Nephron progenitor cell (in vitro differentiated cells): ENCODE data around the gene DOCK6.

Experiments used
- DNase-seq: peaks from one replicate; pipeline ENCODE4 v3.0.0; 2021
- H3K27ac Mint-ChIP-seq: 2 replicates; pipeline ENCODE4 v1.8.0; 2021; ENCODE audit warnings: mild to moderate bottlenecking, moderate library complexity, mixed read lengths
- H3K27me3 Mint-ChIP-seq: 2 replicates; pipeline ENCODE4 v1.8.0; 2021; ENCODE audit warnings: mild to moderate bottlenecking, low read depth, mixed read lengths; ENCODE audit not compliant: poor library complexity
- H3K36me3 Mint-ChIP-seq: 2 replicates; pipeline ENCODE4 v1.8.0; 2021; ENCODE audit warnings: low read depth, mixed read lengths
- H3K4me1 Mint-ChIP-seq: 2 replicates; pipeline ENCODE4 v1.8.0; 2021; ENCODE audit warnings: mixed read lengths
- H3K4me3 Mint-ChIP-seq: 2 replicates; pipeline ENCODE4 v1.8.0; 2021; ENCODE audit warnings: mild to moderate bottlenecking, moderate library complexity, mixed read lengths
- H3K9me3 Mint-ChIP-seq: 2 replicates; pipeline ENCODE4 v1.8.0; 2021; ENCODE audit warnings: mild to moderate bottlenecking, moderate library complexity, mixed read lengths
- CTCF ChIP-seq: fragments of 200-600 bp; sonication (generic); IDR thresholded peaks from 2 replicates; pipeline ENCODE4 v1.5.0; 2021; ENCODE audit warnings: antibody characterized with exemption

The DOCK6 gene

GRCh38 chr19:11196406-11197287 is 65.7 kb downstream of the DOCK6 start:
- H3K36me3 Mint-ChIP-seq: peaks cover 6% of the 10 kb centered on the region
- H3K9me3 Mint-ChIP-seq: no peaks in the 10 kb centered on the region
- H3K27ac Mint-ChIP-seq: no peak overlapping the region
- H3K4me1 Mint-ChIP-seq: peaks cover 11% of the 10 kb centered on the region
- peak; percentile 55 for DNase-seq
- peaks cover 7% of the 10 kb centered on the region for H3K27me3 Mint-ChIP-seq
- no peak for TF ChIP-seq CTCF
- H3K4me3 Mint-ChIP-seq: peak overlapping the region; percentile 90

- Mint-ChIP-seq H3K4me3 (peak overlapping the region; percentile 82), H3K4me1 (peaks cover 11% of the 10 kb centered on the region), H3K27ac (no peak overlapping the region), H3K36me3 (peaks cover 8% of the 10 kb centered on the region), H3K9me3 (no peaks in the 10 kb centered on the region), H3K27me3 (peaks cover 7% of the 10 kb centered on the region)
- DNase-seq: no peak
- TF ChIP-seq CTCF: no peak
Measured at GRCh38 chr19:11195681-11196080, 66.6 kb downstream of the DOCK6 start.

DNA sequence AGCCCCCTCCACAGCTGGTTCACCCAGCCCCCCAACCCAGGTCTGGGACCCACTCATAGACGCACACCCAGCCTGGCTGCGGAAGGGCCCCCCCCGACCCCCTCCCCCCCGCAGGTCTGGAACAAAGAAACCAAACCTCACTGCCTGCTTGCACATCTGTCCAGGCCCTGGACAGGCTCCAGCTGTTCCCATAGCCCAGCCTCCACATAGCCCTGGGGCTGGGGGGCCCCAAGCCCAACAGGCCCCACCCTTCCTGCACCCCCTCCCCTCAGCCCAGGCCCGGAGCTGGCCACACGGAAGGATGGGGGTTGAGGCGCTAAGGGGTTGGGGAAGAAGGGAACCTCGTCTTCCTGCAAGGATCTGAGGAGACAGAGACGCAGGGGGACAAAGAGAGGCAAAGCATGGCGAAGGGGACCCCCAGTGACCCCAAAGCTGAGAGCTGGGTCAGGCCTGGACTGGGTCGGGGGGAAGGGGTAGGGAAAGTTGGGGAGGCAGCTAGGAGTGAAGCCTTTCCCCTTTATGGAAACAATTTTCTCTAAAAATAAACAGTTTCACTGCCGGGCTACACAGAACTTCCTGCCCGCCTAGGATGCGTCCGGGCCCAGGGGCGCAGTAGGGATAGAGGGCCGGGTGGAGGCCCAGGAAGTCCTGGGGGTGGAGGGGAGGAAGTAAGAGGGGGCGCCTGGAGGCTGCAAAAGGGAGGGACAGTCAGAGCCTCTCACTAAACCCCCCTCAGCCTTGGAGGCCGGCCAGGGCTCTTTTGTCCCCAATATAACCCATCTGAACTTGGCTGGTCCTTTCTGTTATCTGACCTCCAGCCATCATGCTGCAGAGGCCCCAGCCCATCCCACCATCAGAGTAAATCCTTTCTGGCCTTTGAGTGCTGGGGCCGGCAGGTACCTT is 67.4 kb downstream of the DOCK6 start:
- no peak overlapping the region for H3K4me3 Mint-ChIP-seq
- no peak overlapping the region for H3K27ac Mint-ChIP-seq
- peaks cover 4% of the 10 kb centered on the region for H3K27me3 Mint-ChIP-seq
- H3K36me3 Mint-ChIP-seq: peaks cover 8% of the 10 kb centered on the region
- H3K9me3 Mint-ChIP-seq: no peaks in the 10 kb centered on the region
- peaks cover 11% of the 10 kb centered on the region for H3K4me1 Mint-ChIP-seq
- no peak for DNase-seq
- no peak for TF ChIP-seq CTCF

- H3K9me3 Mint-ChIP-seq: no peaks in the 10 kb centered on the region
- TF ChIP-seq CTCF: no peak
- H3K27me3 Mint-ChIP-seq: no peaks in the 10 kb centered on the region
- no peak overlapping the region for H3K4me3 Mint-ChIP-seq
- peaks cover 11% of the 10 kb centered on the region for H3K4me1 Mint-ChIP-seq
- H3K36me3 Mint-ChIP-seq: peaks cover 8% of the 10 kb centered on the region
- DNase-seq: no peak
- no peak overlapping the region for H3K27ac Mint-ChIP-seq
Measured at GRCh38 chr19:11194173-11194572, 68.2 kb downstream of the DOCK6 start.

DNA sequence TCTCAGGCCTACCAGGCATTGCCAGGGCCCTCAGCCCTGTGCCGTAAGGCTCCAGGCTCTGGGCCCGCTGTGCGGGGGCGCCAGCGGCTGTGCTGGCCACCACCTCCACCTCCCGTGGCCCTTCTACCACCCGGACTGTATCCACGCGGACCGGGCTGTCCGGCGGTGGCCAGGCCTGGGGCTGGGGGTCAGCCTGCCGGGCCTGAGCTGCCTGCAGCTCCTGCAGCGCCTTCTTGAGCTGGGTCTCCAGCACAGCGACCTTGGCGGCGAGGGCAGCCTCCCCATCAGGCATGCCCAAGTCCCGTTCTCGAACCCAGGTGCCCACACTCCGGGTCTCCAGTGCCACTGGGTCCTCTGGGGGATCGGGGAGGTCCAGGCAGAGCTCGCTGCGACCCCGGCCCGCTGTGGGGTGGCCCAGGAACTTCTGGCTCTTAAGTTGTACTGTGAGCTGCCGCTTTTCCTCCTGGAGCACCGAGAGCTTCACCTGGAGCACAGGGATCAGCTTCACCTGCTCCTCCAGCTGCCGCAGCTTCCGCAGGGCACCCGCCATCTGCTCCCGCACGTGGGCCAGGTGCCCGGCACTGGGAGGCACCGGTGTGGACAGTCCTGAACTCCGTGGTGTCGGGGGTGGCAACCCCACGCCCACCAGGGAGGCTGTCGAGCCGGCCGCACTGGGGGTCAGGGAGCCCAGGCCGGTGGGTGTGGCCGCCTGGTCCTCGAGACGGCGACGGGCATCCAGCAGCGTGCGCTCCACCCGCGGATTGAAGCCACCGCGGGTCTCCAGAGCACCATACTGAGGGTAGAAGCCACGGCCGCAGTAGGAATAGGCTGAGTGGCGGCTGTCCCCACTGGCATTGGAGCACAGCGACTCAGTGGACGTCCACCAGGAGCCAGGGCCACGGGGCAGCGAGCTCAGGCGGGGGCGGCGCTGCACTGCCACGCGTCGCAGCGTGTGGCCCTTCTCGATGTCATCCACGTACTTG is 69.1 kb downstream of the DOCK6 start:
- Mint-ChIP-seq H3K27ac (no peak overlapping the region), H3K4me1 (peaks cover 11% of the 10 kb centered on the region), H3K36me3 (peaks cover 8% of the 10 kb centered on the region), H3K9me3 (no peaks in the 10 kb centered on the region), H3K27me3 (no peaks in the 10 kb centered on the region), H3K4me3 (no peak overlapping the region)
- DNase-seq: no peak
- no peak for TF ChIP-seq CTCF
